Upper lobe of left lung (tissue), 6 donors: Measurements from ENCODE around the gene MRAP. TPM values are rescaled to one million over a fixed set of nuclear protein-coding genes. Genes with fewer than 3 reads are reported as not detected.
A peak's percentile ranks its signal among the peaks of the same experiment; 100 is the strongest.

Source experiments
- ATAC-seq, 2 donors: fragments of 200-7000 bp; cut with Tn5 transposase; one replicate each; pipeline ENCODE4 v1.9.1; 2022; ENCODE audit warnings: mild to moderate bottlenecking in 2 of 2, moderate library complexity in 2 of 2; ENCODE audit not compliant: low FRiP score in 2 of 2
- DNase-seq, 2 donors: peaks; one replicate each; pipeline ENCODE4 v3.0.0-alpha.2; 2019 to 2020
- H3K27ac ChIP-seq, 4 donors: fragments of 200-600 bp; sonication (generic); one replicate each; pipeline ENCODE4 v1.5.1; 2016 to 2019
- H3K27me3 ChIP-seq, 4 donors: fragments of 200-600 bp; sonication (generic); one replicate each; pipeline ENCODE4 v1.5.1; 2017 to 2019
- H3K36me3 ChIP-seq, 4 donors: fragments of 200-600 bp; sonication (generic); one replicate each; pipeline ENCODE4 v1.5.1; 2016 to 2019
- H3K4me1 ChIP-seq, 4 donors: fragments of 200-600 bp; sonication (generic); one replicate each; pipeline ENCODE4 v1.5.1; 2018 to 2019
- H3K4me3 ChIP-seq, 4 donors: fragments of 200-600 bp; sonication (generic); one replicate each; pipeline ENCODE4 v1.5.1; 2017 to 2019; ENCODE audit warnings: mild to moderate bottlenecking in 2 of 4, moderate library complexity in 1 of 4
- H3K9me3 ChIP-seq, 4 donors: fragments of 200-600 bp; sonication (generic); one replicate each; pipeline ENCODE4 v1.5.1; 2018 to 2019
- EP300 ChIP-seq, 4 donors: sonication (generic); formaldehyde crosslinking; IDR thresholded peaks; one replicate each; pipeline ENCODE4 v1.5.1; 2017; ENCODE audit warnings: antibody characterized with exemption in 4 of 4, control low read depth in 2 of 4
- POLR2A ChIP-seq, 4 donors: fragments of 450-650 bp; IDR thresholded peaks; one replicate each; pipeline ENCODE4 v1.5.1; 2016 to 2017; ENCODE audit warnings: antibody characterized with exemption in 4 of 4, mild to moderate bottlenecking in 2 of 4
- POLR2AphosphoS5 ChIP-seq, 2 donors: sonication (generic); formaldehyde crosslinking; IDR thresholded peaks; one replicate each; pipeline ENCODE4 v1.5.1; 2017; ENCODE audit warnings: antibody characterized with exemption in 2 of 2
- WGBS, 2 donors: methylation state at CpG; one replicate each; pipeline ENCODE4 v1.1.5; 2017 to 2018; 5-methylcytosine and 5-hydroxymethylcytosine counted together
- total RNA-seq, 6 donors: library from RNA; depleted of rRNA in 4 of 6; stranded (reverse); fragments of >200 nt in 4 of 6; gene quantifications; one replicate each; pipeline versions ENCODE4 v1.1.0 to v1.2.1, GENCODE V29; 2016 to 2021
- TF ChIP-seq, protein P1 (sequence below), 6 experiments: fragments of 450-650 bp in 4 of 6; fragments of 200-600 bp in 2 of 6; sonication (generic) in 2 of 6; IDR thresholded peaks; one replicate each; pipeline ENCODE4 v1.5.1; 2016 to 2019; ENCODE audit warnings: antibody characterized with exemption in 6 of 6
- donor health status: DM: no; HTN: no; CAD: no; lungs with moderate emphysema.
- donor health status: DM: no; HTN: yes; CAD: no; lungs with severe emphysema.

MRAP gene
- total RNA-seq, 6 donors from 2014 or later: 0.46 to 2.3 (median 0.54) TPM; not detected in 3

DNA sequence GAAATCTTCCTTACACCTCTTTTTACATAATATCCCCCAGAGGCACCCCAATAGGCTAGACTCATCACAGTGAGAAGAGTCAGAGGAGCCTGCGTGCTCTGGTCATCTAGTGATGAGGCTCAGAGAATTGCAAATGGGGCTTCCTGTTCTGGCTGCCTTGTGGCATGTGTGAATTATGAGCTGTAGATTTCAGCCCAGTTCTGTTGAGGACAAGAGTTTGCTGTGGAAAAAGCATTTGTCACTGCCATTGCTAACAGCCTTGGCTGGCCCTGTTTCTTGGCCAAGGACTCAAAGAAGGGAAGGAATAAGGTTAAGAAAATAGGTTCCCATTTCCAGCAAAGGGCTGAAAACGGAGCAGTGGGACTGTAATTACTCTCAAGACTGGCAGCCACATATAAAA is 30.7 kb downstream of the MRAP start:
- TF ChIP-seq, protein P1, sequence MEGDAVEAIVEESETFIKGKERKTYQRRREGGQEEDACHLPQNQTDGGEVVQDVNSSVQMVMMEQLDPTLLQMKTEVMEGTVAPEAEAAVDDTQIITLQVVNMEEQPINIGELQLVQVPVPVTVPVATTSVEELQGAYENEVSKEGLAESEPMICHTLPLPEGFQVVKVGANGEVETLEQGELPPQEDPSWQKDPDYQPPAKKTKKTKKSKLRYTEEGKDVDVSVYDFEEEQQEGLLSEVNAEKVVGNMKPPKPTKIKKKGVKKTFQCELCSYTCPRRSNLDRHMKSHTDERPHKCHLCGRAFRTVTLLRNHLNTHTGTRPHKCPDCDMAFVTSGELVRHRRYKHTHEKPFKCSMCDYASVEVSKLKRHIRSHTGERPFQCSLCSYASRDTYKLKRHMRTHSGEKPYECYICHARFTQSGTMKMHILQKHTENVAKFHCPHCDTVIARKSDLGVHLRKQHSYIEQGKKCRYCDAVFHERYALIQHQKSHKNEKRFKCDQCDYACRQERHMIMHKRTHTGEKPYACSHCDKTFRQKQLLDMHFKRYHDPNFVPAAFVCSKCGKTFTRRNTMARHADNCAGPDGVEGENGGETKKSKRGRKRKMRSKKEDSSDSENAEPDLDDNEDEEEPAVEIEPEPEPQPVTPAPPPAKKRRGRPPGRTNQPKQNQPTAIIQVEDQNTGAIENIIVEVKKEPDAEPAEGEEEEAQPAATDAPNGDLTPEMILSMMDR (IDR thresholded peaks at IDR 0.05): no peak
- TF ChIP-seq POLR2AphosphoS5 (IDR thresholded peaks at IDR 0.05): peak in 1 of 2 donors; percentile 27
- no peaks in the 10 kb centered on the region for H3K9me3 ChIP-seq
- peaks cover 4 to 10% (median 6%) of the 10 kb centered on the region in 4 donors for H3K4me1 ChIP-seq
- no peak for DNase-seq
- H3K27me3 ChIP-seq: no peaks in the 10 kb centered on the region
- H3K36me3 ChIP-seq: peaks cover 0 to 54% (median 22%) of the 10 kb centered on the region in 4 donors
- 63 to 74% methylated on average over 2 of the region's 2 CpGs for WGBS, 2 donors
- H3K27ac ChIP-seq: peak overlapping the region; percentile 6 to 59 (median 46)
- no peak overlapping the region for H3K4me3 ChIP-seq
- peak; percentile 42 to 65 for ATAC-seq

DNA sequence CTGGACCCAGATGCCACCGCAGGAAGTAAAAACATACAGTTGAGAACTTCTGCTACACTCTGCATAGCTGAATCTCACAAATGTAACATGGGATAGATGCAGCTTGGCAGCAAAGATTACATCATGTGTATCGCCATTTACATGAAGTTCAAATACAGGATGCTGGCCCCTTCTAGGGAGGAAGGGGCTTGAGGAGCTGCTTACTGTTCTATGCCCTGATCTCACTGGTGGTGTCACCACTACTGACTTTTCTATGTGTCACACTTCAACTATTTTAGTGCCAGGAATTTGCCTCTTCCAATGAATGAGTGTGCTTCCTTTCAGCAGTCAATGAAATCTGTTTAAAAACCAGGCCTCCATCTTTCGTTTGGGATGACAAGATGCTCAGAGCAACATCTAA is 31.1 kb downstream of the MRAP start:
- no peaks in the 10 kb centered on the region for H3K27me3 ChIP-seq
- DNase-seq (no peak), ATAC-seq (no peak)
- no peak for TF ChIP-seq EP300 (IDR thresholded peaks at IDR 0.05)
- no peak for TF ChIP-seq POLR2A (IDR thresholded peaks at IDR 0.05)
- TF ChIP-seq, protein P1 (IDR thresholded peaks at IDR 0.05): no peak
- no peak for TF ChIP-seq POLR2AphosphoS5 (IDR thresholded peaks at IDR 0.05)
- no peak overlapping the region for H3K4me3 ChIP-seq
- H3K27ac ChIP-seq: peak overlapping the region in 1 of 4 donors; percentile 11
- H3K4me1 ChIP-seq: peaks cover 4 to 10% (median 6%) of the 10 kb centered on the region in 4 donors
- 80 to 86% methylated on average over 3 of the region's 3 CpGs for WGBS, 2 donors
- no peaks in the 10 kb centered on the region for H3K9me3 ChIP-seq
- peaks cover 0 to 54% (median 22%) of the 10 kb centered on the region in 4 donors for H3K36me3 ChIP-seq

GRCh38 chr21:32330784-32331311 is 32.2 kb downstream of the MRAP start:
- whole genome bisulfite sequencing, 2 donors: 97 to 98% methylated on average over 4 of the region's 4 CpGs
- no peak for ATAC-seq
- H3K27me3 ChIP-seq: no peaks in the 10 kb centered on the region
- H3K4me3 ChIP-seq: no peak overlapping the region
- no peaks in the 10 kb centered on the region for H3K9me3 ChIP-seq
- H3K36me3 ChIP-seq: peaks cover 0 to 59% (median 26%) of the 10 kb centered on the region in 4 donors
- DNase-seq: no peak
- no peak overlapping the region for H3K27ac ChIP-seq
- no peak for TF ChIP-seq POLR2A (IDR thresholded peaks at IDR 0.05)
- peaks cover 4 to 10% (median 6%) of the 10 kb centered on the region in 4 donors for H3K4me1 ChIP-seq

DNA sequence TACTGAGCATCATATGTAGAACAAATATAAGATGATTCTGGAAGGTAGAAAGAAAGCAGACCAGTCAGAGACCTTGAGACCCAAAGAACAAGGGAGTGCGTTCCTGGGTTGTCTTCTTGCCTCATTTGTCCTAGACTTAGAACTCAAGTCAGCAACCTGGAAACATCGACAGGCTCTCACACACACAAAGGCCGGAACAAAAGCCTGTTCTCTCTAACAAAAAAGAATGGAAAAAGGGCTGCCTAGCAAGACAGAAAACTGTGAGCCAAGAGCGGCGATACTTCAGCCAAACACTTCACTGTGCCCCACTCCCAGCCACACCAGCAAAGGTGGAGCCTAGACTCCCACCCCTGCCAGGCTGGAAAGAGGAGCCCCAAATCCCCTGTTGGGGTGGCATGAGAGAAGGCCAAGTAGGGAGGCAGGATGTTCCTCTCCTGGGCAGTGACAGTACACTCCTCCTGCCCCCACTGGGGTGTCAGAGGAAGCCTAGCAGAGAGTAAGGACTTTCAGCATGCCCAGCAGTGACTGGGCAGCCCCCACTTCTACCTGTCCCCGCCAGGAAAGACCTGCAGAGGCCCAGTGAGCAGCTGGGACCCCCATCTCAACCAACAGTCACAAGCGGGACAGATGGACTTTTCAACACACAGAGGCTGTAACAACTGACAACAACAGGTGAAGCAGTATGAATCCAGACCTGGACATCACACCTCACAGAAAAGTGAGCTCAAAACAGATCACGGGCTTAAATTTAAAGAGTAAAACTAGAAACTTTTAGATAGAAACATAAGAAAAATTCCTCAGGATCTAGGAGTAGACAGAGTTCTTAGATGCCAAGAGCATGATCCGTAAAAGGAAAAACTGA is 33.0 kb downstream of the MRAP start:
- ATAC-seq (no peak), DNase-seq (no peak)
- TF ChIP-seq POLR2AphosphoS5 (IDR thresholded peaks at IDR 0.05) (no peak), EP300 (IDR thresholded peaks at IDR 0.05) (no peak), POLR2A (IDR thresholded peaks at IDR 0.05) (no peak)
- TF ChIP-seq, protein P1 (IDR thresholded peaks at IDR 0.05): no peak
- H3K27me3 ChIP-seq: no peaks in the 10 kb centered on the region
- WGBS, 2 donors: 96 to 98% methylated on average over 9 of the region's 9 CpGs
- H3K27ac ChIP-seq: no peak overlapping the region
- no peaks in the 10 kb centered on the region for H3K9me3 ChIP-seq
- peaks cover 4 to 10% (median 6%) of the 10 kb centered on the region in 4 donors for H3K4me1 ChIP-seq
- H3K36me3 ChIP-seq: peaks cover 0 to 61% (median 32%) of the 10 kb centered on the region in 4 donors
- no peak overlapping the region for H3K4me3 ChIP-seq

GRCh38 chr21:32332463-32332951 is 33.9 kb downstream of the MRAP start:
- peaks cover 0 to 68% (median 40%) of the 10 kb centered on the region in 4 donors for H3K36me3 ChIP-seq
- no peak for ATAC-seq

More at GRCh38 chr21:32332463-32332951, 33.9 kb downstream of the MRAP start:
- DNase-seq: no peak
- peaks cover 4 to 10% (median 6%) of the 10 kb centered on the region in 4 donors for H3K4me1 ChIP-seq
- H3K9me3 ChIP-seq: no peaks in the 10 kb centered on the region
- H3K4me3 ChIP-seq: no peak overlapping the region
- WGBS, 2 donors: 100% methylated on average over 1 of the region's 1 CpG
- TF ChIP-seq POLR2A (IDR thresholded peaks at IDR 0.05) (no peak), EP300 (IDR thresholded peaks at IDR 0.05) (no peak), POLR2AphosphoS5 (IDR thresholded peaks at IDR 0.05) (no peak)
- TF ChIP-seq, protein P1 (IDR thresholded peaks at IDR 0.05): no peak
- no peaks in the 10 kb centered on the region for H3K27me3 ChIP-seq
- H3K27ac ChIP-seq: no peak overlapping the region
